Smooth muscle cell (in vitro differentiated cells): ENCODE results near the gene LCN2. TPM values are rescaled to one million over a fixed set of nuclear protein-coding genes. Genes with fewer than 3 reads are reported as not detected.
A peak's percentile ranks its signal among the peaks of the same experiment; 100 is the strongest.

Experiments
- DNase-seq: peaks from one replicate; lab custom pipeline; 2025; ENCODE audit not compliant: unreplicated experiment; lab: John Stamatoyannopoulos, UW
- H2AFZ ChIP-seq: fragments of 200-600 bp; sonication (generic); 2 replicates; pipeline ENCODE4 v1.6.0; 2016; ENCODE audit warnings: antibody characterized with exemption, low read depth, mild to moderate bottlenecking
- H3F3A ChIP-seq: fragments of 200-600 bp; sonication (generic); 2 replicates; pipeline ENCODE4 v1.6.0; 2017; ENCODE audit warnings: antibody characterized with exemption, low read depth
- H3K27ac ChIP-seq: fragments of 200-600 bp; sonication (generic); 2 replicates; pipeline ENCODE4 v1.5.1; 2016; ENCODE audit warnings: low read depth, mild to moderate bottlenecking
- H3K27me3 ChIP-seq: fragments of 200-600 bp; sonication (generic); 2 replicates; pipeline ENCODE4 v1.6.1; 2016; ENCODE audit warnings: low read depth, mild to moderate bottlenecking
- H3K36me3 ChIP-seq: fragments of 200-600 bp; sonication (generic); 2 replicates; pipeline ENCODE4 v1.5.1; 2016; ENCODE audit warnings: low read depth
- H3K4me1 ChIP-seq: fragments of 200-600 bp; sonication (generic); 2 replicates; pipeline ENCODE4 v1.5.1; 2016; ENCODE audit warnings: low read depth
- H3K4me2 ChIP-seq: fragments of 200-600 bp; sonication (generic); 2 replicates; pipeline ENCODE4 v1.6.0; 2016; ENCODE audit warnings: mild to moderate bottlenecking
- H3K4me3 ChIP-seq: fragments of 200-600 bp; sonication (generic); 2 replicates; pipeline ENCODE4 v1.5.1; 2016; ENCODE audit warnings: mild to moderate bottlenecking
- H3K79me2 ChIP-seq: fragments of 200-600 bp; sonication (generic); 2 replicates; pipeline ENCODE4 v1.6.0; 2016; ENCODE audit warnings: low read depth, mild to moderate bottlenecking
- H3K9ac ChIP-seq: fragments of 200-600 bp; sonication (generic); 2 replicates; pipeline ENCODE4 v1.6.0; 2016; ENCODE audit warnings: low read depth
- H3K9me3 ChIP-seq: fragments of 200-600 bp; sonication (generic); replicated peaks from 2 replicates; pipeline ENCODE4 v1.5.1; 2016; ENCODE audit warnings: low read depth
- H4K20me1 ChIP-seq: fragments of 200-600 bp; sonication (generic); 2 replicates; pipeline ENCODE4 v1.6.0; 2016; ENCODE audit warnings: low read depth
- WGBS: methylation state at CpG from one replicate; pipeline ENCODE4 v1.1.7; 2016; ENCODE audit warnings: low lambda C conversion rate; 5-methylcytosine and 5-hydroxymethylcytosine counted together
- polyA plus RNA-seq: library from polyadenylated mRNA; unstranded; fragments of >200 nt; fragmentation: Nextera tagmentation; extraction: Ambion mirVana; gene quantifications from 2 replicates; pipeline ENCODE4 v1.2.1, GENCODE V29; 2016
- total RNA-seq: library from RNA; depleted of rRNA; stranded (reverse); fragments of >200 nt; gene quantifications from 2 replicates; pipeline ENCODE4 v1.2.3, GENCODE V29; 2014
- TF ChIP-seq, protein P1 (sequence below): fragments of 200-600 bp; sonication (generic); IDR thresholded peaks from 2 replicates; pipeline ENCODE4 v1.5.1; 2017; ENCODE audit warnings: borderline replicate concordance, mild to moderate bottlenecking, antibody characterized with exemption; ENCODE audit not compliant: insufficient read depth, poor library complexity, severe bottlenecking

LCN2 gene
- total and polyA plus RNA-seq, 2 experiments from 2014 or later: not detected

DNA sequence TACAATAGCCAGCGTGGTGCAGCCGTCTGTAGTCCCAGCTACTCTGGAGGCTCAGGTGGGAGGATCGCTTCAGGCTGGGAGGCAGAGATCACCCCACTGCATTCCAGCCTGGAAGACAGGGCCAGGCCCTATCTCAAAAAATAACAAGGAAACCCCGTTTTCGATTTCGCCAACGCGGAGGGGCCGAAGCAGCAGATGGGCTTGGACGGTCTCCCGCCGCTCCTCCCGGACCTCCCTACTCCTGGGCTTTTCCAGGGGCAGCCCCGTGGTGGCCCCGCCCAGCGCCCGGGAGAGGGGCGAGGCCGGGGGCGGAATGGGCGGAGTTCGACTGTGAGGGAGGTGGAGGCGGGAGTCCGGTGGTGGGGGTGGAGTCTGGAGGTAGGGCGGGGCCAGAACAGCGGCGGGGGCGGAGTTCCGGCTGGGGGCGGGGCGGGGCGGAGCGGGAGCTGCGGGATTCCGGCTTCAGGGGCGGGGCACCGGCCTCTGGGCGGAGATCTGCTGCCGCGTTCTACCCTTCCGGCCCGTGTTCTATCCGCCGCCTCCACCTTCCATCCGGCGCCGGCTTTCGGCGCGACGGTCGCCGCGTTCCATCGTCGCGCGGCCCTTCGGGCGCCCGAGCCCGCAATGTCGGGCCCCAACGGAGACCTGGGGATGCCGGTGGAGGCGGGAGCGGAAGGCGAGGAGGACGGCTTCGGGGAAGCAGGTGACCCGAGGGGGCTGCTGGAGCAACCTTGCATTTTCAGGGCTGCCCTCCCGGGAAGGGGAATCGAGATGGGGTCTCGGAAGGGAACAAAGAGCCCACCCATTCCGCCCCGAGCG is 10.7 kb downstream of the LCN2 start, which contains the start of gene BBLN:
Gene BBLN (plus strand): TSS at position 482 of the 819 bp plus-strand sequence. CDS start 143 bp downstream, at position 625.
- no peaks in the 10 kb centered on the region for H3K4me1 ChIP-seq

DNA sequence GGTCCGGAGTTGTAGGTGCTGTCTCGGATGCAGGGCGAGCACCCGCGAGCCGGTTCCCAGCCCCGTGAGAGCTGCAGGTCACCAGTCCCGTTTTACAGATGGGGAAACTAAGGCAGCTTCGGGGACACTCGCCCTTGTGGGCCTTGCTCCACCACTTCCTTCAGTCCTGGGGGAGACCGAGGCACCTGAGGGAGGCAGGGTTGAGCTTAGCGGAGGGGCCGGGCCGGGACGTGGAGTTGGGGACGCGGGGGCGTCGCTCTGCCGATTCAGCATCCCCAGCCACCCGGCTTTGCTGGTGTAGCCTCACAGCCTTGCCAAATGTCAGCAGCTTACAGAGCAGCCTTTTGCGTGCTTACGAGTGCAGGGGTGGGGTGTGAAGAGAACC is 11.3 kb downstream of the LCN2 start:
- H3K4me1 ChIP-seq: no peaks in the 10 kb centered on the region
- no peaks in the 10 kb centered on the region for H3F3A ChIP-seq
- H2AFZ ChIP-seq: peak overlapping the region; percentile 38
- TF ChIP-seq, protein P1, sequence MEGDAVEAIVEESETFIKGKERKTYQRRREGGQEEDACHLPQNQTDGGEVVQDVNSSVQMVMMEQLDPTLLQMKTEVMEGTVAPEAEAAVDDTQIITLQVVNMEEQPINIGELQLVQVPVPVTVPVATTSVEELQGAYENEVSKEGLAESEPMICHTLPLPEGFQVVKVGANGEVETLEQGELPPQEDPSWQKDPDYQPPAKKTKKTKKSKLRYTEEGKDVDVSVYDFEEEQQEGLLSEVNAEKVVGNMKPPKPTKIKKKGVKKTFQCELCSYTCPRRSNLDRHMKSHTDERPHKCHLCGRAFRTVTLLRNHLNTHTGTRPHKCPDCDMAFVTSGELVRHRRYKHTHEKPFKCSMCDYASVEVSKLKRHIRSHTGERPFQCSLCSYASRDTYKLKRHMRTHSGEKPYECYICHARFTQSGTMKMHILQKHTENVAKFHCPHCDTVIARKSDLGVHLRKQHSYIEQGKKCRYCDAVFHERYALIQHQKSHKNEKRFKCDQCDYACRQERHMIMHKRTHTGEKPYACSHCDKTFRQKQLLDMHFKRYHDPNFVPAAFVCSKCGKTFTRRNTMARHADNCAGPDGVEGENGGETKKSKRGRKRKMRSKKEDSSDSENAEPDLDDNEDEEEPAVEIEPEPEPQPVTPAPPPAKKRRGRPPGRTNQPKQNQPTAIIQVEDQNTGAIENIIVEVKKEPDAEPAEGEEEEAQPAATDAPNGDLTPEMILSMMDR: no peak
- H3K4me2 ChIP-seq: peak overlapping the region; percentile 92
- H3K27me3 ChIP-seq: no peaks in the 10 kb centered on the region
- DNase-seq: no peak
- no peaks in the 10 kb centered on the region for H3K9me3 ChIP-seq
- no peaks in the 10 kb centered on the region for H3K79me2 ChIP-seq
- H3K9ac ChIP-seq: peak overlapping the region; percentile 65
- peaks cover 11% of the 10 kb centered on the region for H4K20me1 ChIP-seq
- peak overlapping the region; percentile 70 for H3K4me3 ChIP-seq
- 1% methylated on average over 22 of the region's 23 CpGs for WGBS
- no peaks in the 10 kb centered on the region for H3K36me3 ChIP-seq
- peak overlapping the region; percentile 23 for H3K27ac ChIP-seq

More for the DNA sequence above, 10.7 kb downstream of the LCN2 start, which contains the start of gene BBLN:
- Histone ChIP-seq H3K9me3 (no peaks in the 10 kb centered on the region), H2AFZ (peak within 1 kb of the TSS; percentile 38), H3K27ac (peak within 1 kb of the TSS; percentile 23), H3K9ac (peak within 1 kb of the TSS; percentile 65), H3K27me3 (no peaks in the 10 kb centered on the region), H3K79me2 (no peaks in the 10 kb centered on the region), H3K4me3 (peak within 1 kb of the TSS; percentile 70), H3K4me2 (peak within 1 kb of the TSS; percentile 92), H4K20me1 (peaks cover 11% of the 10 kb centered on the region), H3K36me3 (no peaks in the 10 kb centered on the region), H3F3A (no peaks in the 10 kb centered on the region)
- under 1% methylated on average over 75 of the region's 77 CpGs for WGBS
- TF ChIP-seq, protein P1: no peak
- DNase-seq: peak; percentile 95

DNA sequence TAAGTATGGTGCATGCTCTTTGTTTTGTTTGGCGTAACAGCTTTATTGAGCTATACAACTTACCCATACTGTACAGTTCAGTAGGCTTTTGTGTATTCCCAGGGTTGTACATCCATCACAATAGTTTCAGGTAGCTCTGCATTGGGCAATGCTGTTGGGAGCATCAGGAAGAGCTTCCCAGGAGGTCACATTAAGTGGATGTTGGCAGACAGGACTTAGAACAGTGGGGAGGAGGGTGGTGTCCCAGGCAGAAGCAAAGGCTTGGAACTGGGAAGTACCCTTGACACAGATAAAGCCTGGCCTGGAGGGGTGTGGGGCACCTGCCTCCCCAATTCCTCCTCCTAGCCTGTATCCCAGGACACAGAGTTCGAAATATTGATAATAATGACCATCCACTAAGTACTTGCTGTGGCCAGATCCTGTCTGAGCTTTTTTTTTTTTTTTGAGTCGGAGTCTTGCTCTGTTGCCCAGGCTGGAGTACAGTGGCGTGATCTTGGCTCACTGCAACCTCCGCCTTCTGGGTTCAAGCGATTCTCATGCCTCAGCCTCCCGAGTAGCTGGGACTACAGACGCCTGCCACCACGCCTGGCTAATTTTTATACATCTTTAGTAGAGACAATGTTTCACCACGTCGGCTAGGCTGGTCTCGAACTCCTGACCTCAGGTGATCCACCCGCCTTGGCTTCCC is 12.1 kb downstream of the LCN2 start:
- TF ChIP-seq, protein P1: no peak
- Histone ChIP-seq H3K79me2 (no peaks in the 10 kb centered on the region), H3K4me2 (peak overlapping the region; percentile 92), H3F3A (no peaks in the 10 kb centered on the region), H3K27ac (no peak overlapping the region), H3K4me3 (peak overlapping the region; percentile 70), H3K9ac (no peak overlapping the region), H3K36me3 (no peaks in the 10 kb centered on the region), H3K9me3 (no peaks in the 10 kb centered on the region), H2AFZ (no peak overlapping the region), H4K20me1 (peaks cover 11% of the 10 kb centered on the region), H3K27me3 (no peaks in the 10 kb centered on the region), H3K4me1 (no peaks in the 10 kb centered on the region)
- DNase-seq: no peak
- WGBS: 96% methylated on average over 13 of the region's 13 CpGs
